ENCODE data around the gene MIER3.

Gene MIER3

GRCh38 chr5:56987171-56987570 lies 35.2 kb upstream of the MIER3 start:
- H3K27ac ChIP-seq: no peak overlapping the region
- no peaks in the 10 kb centered on the region for H3K27me3 ChIP-seq
- no peak overlapping the region for H3K4me3 ChIP-seq
- intact Hi-C loops (cut with DNase I; ENCODE audit: low total_unique reads): no loop called here
- no peak for DNase-seq
- H3K9me3 ChIP-seq: no peaks in the 10 kb centered on the region
- H3K4me1 ChIP-seq: no peaks in the 10 kb centered on the region
- TF ChIP-seq CTCF (IDR thresholded peaks at IDR 0.05): no peak
- no peaks in the 10 kb centered on the region for H3K36me3 ChIP-seq

- no peak for DNase-seq
- Histone ChIP-seq H3K4me1 (no peaks in the 10 kb centered on the region), H3K36me3 (no peaks in the 10 kb centered on the region), H3K27me3 (no peaks in the 10 kb centered on the region), H3K9me3 (no peaks in the 10 kb centered on the region), H3K4me3 (no peak overlapping the region), H3K27ac (no peak overlapping the region)
- no peak for TF ChIP-seq CTCF (IDR thresholded peaks at IDR 0.05)
- intact Hi-C loops (cut with DNase I; ENCODE audit: low total_unique reads): no loop called here
Observed at GRCh38 chr5:56986626-56986947, 34.7 kb upstream of the MIER3 start.

DNA sequence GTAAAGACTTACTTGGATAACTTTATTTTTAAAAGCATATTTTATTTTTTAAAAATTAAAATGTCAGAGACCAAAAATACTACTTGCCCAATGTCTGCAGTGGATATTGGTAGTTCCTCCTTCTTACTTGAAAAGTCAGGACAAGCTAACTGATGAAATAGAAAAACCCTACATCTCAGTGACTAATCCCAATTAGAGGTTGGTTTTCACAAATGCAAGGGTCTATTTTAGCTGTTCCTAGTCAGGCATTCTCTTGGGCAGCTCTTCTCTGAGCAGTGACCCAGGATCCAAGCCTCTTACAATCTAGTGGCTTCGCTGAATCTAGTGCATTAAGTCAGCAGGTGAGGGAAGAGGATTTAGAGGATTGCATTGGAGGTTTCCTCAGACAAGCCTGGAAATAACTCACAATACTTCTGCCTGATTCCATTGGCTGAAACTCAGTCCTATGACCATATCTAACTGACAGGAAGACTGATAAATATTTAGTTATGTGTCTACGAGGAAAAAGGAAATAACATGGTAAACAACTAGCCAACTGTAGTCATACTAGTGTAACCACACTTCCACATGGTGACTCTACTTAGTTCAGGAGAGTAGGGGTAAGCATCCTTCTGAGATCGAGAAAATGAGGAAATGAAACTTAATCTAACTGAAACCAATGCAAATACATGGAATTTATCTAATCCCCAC lies 34.2 kb upstream of the MIER3 start:
- no peak for TF ChIP-seq CTCF (IDR thresholded peaks at IDR 0.05)
- Histone ChIP-seq H3K9me3 (no peaks in the 10 kb centered on the region), H3K4me1 (no peaks in the 10 kb centered on the region), H3K36me3 (no peaks in the 10 kb centered on the region), H3K4me3 (no peak overlapping the region), H3K27me3 (no peaks in the 10 kb centered on the region), H3K27ac (no peak overlapping the region)
- DNase-seq: no peak
- intact Hi-C loops (cut with DNase I; ENCODE audit: low total_unique reads): no loop called here

DNA sequence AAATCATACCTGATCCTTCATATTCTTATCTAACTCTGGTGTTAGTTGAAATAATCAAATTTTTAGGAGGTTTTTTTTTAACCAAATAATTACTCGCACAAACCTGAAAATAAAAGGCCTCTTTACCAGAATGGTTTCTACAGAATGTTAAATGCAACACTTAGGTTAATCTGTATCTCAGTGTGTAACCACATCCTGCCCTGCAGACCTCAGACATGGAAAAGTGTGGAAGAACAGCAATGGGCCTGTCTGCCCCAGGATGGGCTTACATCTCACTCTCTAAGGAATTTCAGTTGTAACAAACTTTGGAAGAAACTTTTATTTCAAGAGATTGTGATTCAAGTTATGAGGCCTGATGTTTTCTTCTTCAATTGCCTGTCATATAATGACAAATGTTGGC lies 32.5 kb upstream of the MIER3 start:
- Histone ChIP-seq H3K36me3 (no peaks in the 10 kb centered on the region), H3K4me3 (no peak overlapping the region), H3K27ac (no peak overlapping the region), H3K4me1 (no peaks in the 10 kb centered on the region), H3K9me3 (no peaks in the 10 kb centered on the region), H3K27me3 (peaks cover 0 to 3% of the 10 kb centered on the region in 2 donors)
- intact Hi-C loops (cut with DNase I; ENCODE audit: low total_unique reads): no loop called here
- no peak for TF ChIP-seq CTCF (IDR thresholded peaks at IDR 0.05)
- DNase-seq: no peak

GRCh38 chr5:56983593-56984361 lies 31.9 kb upstream of the MIER3 start:
- Histone ChIP-seq H3K27me3 (peaks cover 0 to 3% of the 10 kb centered on the region in 2 donors), H3K36me3 (no peaks in the 10 kb centered on the region), H3K4me1 (no peaks in the 10 kb centered on the region), H3K4me3 (no peak overlapping the region), H3K9me3 (no peaks in the 10 kb centered on the region), H3K27ac (no peak overlapping the region)
- intact Hi-C loops (cut with DNase I; ENCODE audit: low total_unique reads): no loop called here
- DNase-seq: no peak
- TF ChIP-seq CTCF (IDR thresholded peaks at IDR 0.05): no peak
